GM19324 (cell line): ENCODE data around the gene TMC2.
A peak's percentile ranks its signal among the peaks of the same experiment; 100 is the strongest.

Experiments used
- ATAC-seq: cut with Tn5 transposase; IDR thresholded peaks from one replicate; pipeline ENCODE4 v1.9.1; 2021; ENCODE audit warnings: mild to moderate bottlenecking, moderate library complexity; ENCODE audit not compliant: unreplicated experiment, low FRiP score

Gene TMC2

DNA sequence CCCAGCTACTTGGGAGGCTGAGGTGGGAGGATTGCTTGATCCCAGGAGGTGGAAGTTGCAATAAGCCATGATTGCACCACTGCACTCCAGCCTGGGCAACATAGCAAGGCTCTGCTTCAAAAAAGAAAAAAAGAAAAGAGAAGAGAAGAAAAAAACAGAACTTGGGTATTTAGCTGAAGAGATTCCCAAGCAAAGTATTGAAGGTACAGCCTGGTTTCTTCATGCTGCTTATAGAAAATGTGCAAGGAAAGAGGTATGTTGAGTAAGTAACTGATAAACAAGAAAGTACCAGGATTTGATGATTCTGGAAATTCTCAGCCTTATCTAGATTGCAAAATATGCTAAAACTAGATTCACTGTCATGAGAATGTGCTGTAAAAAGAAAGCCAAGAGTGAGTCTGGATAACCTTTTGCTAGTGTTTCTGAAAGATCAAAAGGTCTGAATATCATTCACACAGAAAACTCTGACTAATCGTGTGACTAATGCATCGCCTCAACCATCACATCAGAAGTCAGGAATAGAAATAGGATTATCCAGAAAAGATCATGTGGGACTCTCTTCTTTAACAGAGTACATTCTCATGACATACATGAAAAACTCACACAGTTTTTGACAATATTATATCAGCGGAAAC lies 83.7 kb downstream of the TMC2 start:
- ATAC-seq, result no peak

DNA sequence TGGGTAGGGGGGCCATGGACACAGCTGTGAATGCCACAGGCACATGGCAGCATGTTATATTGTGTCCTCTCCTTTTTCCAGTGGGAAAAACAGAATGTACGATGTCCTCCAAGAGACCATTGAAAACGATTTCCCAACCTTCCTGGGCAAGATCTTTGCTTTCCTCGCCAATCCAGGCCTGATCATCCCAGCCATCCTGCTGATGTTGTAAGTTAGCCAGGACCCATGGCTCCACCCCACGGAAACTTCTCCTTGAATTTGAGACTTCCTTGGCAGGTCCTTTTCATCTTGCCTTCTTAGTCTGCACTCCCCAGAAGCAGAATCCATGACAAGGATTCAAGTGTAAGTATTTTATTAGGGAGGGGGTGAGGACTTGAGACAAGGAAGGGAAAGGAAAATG lies 87.8 kb downstream of the TMC2 start:
- no peak for ATAC-seq

DNA sequence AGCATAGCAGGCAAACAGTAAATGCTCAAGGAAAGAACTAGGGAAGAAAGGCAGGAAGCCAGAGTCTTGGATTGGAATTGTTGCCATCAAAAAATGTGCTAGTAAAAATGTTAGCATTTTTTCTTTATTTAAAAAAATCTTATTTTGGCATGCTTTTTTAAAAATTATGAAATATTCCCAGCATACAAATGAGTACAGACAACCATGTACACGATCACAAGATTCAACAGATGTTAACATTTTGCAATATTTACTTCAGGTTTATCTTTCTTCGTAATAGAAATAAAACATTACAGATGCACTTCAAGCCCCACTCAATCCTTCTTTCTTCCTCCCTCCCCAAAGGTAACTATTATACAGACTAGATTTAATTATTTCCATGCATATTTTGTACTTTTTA lies 88.7 kb downstream of the TMC2 start:
- no peak for ATAC-seq

- no peak for ATAC-seq
Measured at GRCh38 chr20:2626853-2627541, 90.6 kb downstream of the TMC2 start.

- no peak for ATAC-seq
Measured at GRCh38 chr20:2631228-2631627, 94.9 kb downstream of the TMC2 start.

GRCh38 chr20:2633381-2633780 lies 97.0 kb downstream of the TMC2 start:
- no peak for ATAC-seq

DNA sequence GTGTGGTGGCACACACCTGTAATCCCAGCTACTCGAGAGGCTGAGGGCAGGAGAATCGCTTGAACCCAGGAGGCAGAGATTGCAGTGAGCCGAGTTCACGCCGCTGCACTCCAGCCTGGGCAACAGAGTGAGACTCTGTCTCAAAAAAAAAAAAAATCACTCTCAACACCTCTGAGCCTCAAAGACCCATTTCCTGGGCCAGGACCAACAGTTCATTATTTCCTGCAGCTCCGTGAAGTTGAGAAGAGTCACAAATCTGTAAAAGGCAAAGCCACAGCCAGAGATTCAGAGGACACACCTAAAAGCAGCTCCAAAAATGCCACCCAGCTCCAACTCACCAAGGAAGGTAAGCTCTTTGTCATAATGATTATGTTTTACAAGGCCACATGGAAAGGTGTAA lies 100.9 kb downstream of the TMC2 start:
- no peak for ATAC-seq

- ATAC-seq, result no peak
Measured at GRCh38 chr20:2640260-2640659, 103.9 kb downstream of the TMC2 start.

- ATAC-seq, result no peak
Measured at GRCh38 chr20:2640899-2641298, 104.5 kb downstream of the TMC2 start.

DNA sequence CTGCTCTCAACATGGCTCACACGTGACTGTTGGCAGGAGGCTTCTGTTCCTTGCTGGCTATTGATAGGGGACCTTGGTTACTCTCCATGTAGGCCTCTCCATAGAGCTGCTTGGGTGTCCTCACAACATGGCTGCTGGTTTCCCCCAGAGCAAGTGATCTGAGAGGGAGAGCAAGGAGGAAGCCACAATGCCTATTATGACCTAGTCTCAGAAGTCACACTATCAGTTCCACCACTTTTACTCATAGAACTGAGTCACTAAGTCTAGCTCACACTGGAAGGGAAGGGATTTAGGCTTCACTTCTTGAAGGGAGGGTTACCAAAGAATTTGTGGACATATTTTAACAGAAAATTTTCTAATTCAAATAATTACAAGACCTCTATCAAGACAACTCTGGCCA lies 107.3 kb downstream of the TMC2 start:
- ATAC-seq, result no peak

- ATAC-seq, result peak; percentile 85
Measured at GRCh38 chr20:2651772-2652723, 115.7 kb downstream of the TMC2 start, which contains the start of gene NOP56. NOP56 (plus strand) TSS chr20:2652632; CDS start chr20:2652661, 29 bp downstream.

GRCh38 chr20:2652724-2653555 lies 116.6 kb downstream of the TMC2 start:
- peak; percentile 45 for ATAC-seq

GRCh38 chr20:2653556-2654383 lies 117.4 kb downstream of the TMC2 start:
- no peak for ATAC-seq

GRCh38 chr20:2654384-2654822 lies 118.0 kb downstream of the TMC2 start:
- ATAC-seq, result no peak

GRCh38 chr20:2654831-2655230 lies 118.5 kb downstream of the TMC2 start:
- ATAC-seq, result no peak

DNA sequence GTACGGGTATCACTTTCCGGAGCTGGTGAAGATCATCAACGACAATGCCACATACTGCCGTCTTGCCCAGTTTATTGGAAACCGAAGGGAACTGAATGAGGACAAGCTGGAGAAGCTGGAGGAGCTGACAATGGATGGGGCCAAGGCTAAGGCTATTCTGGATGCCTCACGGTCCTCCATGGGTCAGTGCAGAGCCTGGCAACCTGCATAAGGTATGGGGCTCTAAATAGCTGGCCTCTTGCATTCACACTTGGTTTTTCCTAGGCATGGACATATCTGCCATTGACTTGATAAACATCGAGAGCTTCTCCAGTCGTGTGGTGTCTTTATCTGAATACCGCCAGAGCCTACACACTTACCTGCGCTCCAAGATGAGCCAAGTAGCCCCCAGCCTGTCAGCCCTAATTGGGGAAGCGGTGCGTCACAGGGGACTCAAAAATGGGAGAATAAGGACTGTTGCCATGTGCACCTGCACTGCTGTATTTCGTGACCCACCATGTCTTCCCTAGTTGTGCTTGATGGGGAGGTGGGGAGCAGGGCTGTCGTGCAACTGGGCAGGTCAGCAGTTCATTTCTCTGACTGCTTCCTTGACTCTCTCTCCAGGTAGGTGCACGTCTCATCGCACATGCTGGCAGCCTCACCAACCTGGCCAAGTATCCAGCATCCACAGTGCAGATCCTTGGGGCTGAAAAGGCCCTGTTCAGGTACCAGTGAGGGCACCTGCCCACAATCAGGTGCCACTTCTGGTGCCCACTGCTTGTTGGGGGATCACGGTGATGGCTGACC lies 119.2 kb downstream of the TMC2 start:
- ATAC-seq, result no peak

- ATAC-seq, result no peak
Measured at GRCh38 chr20:2656471-2657117, 120.2 kb downstream of the TMC2 start.

GRCh38 chr20:2657241-2657640 lies 120.9 kb downstream of the TMC2 start:
- ATAC-seq, result no peak
